ENCODE measurements around the gene CNTNAP5. TPM values are rescaled to one million over a fixed set of nuclear protein-coding genes. Genes with fewer than 3 reads are reported as not detected.

The CNTNAP5 gene
- total and polyA plus RNA-seq, 3 donors from 2014 or later: 0.29 to 0.39 (median 0.31) TPM

DNA sequence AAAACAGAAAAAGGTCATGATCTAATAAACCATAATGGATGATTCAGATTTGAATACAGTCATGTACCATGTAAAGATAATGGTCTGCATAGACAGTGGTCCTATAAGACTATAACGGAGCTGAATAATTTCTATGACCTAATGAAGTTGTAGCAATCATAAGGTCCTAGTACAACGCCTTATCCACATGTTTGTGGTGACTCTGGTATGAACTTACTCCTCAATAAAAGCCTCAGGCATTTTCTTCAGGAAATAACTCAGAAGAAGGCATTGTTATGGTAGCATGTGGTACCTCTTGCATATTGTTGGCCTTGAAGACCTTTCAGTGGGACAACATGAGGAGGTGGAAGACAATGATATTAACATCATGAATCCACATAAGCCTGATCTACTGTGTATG lies 883.3 kb downstream of the CNTNAP5 start:
- WGBS, 2 donors: 81 to 97% methylated on average over 2 of the region's 2 CpGs
- DNase-seq: no peak
- Histone ChIP-seq H3K9me3 (no peaks in the 10 kb centered on the region), H3K27ac (no peak overlapping the region), H3K4me1 (no peaks in the 10 kb centered on the region), H3K27me3 (no peaks in the 10 kb centered on the region), H3K4me3 (no peak overlapping the region), H3K36me3 (ENCODE audit: low read depth, missing control alignments) (no peaks in the 10 kb centered on the region)
- TF ChIP-seq, protein P1, sequence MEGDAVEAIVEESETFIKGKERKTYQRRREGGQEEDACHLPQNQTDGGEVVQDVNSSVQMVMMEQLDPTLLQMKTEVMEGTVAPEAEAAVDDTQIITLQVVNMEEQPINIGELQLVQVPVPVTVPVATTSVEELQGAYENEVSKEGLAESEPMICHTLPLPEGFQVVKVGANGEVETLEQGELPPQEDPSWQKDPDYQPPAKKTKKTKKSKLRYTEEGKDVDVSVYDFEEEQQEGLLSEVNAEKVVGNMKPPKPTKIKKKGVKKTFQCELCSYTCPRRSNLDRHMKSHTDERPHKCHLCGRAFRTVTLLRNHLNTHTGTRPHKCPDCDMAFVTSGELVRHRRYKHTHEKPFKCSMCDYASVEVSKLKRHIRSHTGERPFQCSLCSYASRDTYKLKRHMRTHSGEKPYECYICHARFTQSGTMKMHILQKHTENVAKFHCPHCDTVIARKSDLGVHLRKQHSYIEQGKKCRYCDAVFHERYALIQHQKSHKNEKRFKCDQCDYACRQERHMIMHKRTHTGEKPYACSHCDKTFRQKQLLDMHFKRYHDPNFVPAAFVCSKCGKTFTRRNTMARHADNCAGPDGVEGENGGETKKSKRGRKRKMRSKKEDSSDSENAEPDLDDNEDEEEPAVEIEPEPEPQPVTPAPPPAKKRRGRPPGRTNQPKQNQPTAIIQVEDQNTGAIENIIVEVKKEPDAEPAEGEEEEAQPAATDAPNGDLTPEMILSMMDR (IDR thresholded peaks at IDR 0.05): no peak
- no peak for TF ChIP-seq POLR2A (IDR thresholded peaks at IDR 0.05)
- intact Hi-C loops (cut with DNase I; ENCODE audit: low total_unique reads): no loop called here

DNA sequence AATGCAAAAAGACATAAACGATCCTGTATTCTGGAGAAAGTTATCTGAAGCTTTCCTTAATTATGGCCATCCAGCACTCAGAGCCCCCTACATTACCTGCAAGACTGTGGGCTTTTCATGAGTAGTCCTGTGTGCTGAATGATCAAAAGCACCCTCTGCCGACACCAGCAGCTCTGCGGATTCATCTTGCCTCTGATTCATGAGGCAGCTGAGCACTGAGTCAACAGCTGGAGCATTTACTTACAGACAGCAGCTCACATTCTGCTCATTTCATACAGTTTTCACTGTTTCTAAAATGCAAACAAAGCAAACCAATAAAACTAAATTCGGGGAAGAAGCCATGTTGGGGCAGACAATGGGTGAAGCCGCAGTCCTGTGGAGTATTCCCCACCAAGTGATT lies 886.5 kb downstream of the CNTNAP5 start:
- H3K9me3 ChIP-seq: no peaks in the 10 kb centered on the region
- H3K4me1 ChIP-seq: no peaks in the 10 kb centered on the region
- TF ChIP-seq, protein P1 (IDR thresholded peaks at IDR 0.05): no peak
- no peak for TF ChIP-seq POLR2A (IDR thresholded peaks at IDR 0.05)
- no peaks in the 10 kb centered on the region for H3K36me3 ChIP-seq (ENCODE audit: low read depth, missing control alignments)
- intact Hi-C loops (cut with DNase I; ENCODE audit: low total_unique reads): no loop called here
- no peak for DNase-seq
- WGBS, 2 donors: 53 to 57% methylated on average over 5 of the region's 5 CpGs
- H3K27ac ChIP-seq: no peak overlapping the region
- H3K27me3 ChIP-seq: no peaks in the 10 kb centered on the region
- H3K4me3 ChIP-seq: no peak overlapping the region

DNA sequence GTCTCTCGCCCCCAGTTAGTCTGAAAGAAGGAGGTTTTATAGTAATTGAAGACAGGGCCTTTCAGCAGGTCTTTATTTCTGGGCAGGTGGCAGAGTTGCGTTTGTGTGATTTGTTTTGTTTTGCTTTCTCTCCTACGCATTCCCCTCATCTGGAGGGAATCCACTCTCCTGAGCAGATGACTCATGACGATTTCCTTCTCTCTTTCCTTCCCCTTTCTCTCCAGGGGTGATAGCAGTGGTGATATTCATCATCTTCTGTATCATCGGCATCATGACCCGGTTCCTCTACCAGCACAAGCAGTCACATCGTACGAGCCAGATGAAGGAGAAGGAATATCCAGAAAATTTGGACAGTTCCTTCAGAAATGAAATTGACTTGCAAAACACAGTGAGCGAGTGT lies 888.8 kb downstream of the CNTNAP5 start:
- no peak overlapping the region for H3K4me3 ChIP-seq
- H3K36me3 ChIP-seq (ENCODE audit: low read depth, missing control alignments): no peaks in the 10 kb centered on the region
- WGBS, 2 donors: 42 to 47% methylated on average over 9 of the region's 9 CpGs
- H3K27ac ChIP-seq: no peak overlapping the region
- intact Hi-C loops (cut with DNase I; ENCODE audit: low total_unique reads): no loop called here
- no peaks in the 10 kb centered on the region for H3K27me3 ChIP-seq
- no peak for DNase-seq
- H3K9me3 ChIP-seq: no peaks in the 10 kb centered on the region
- no peak for TF ChIP-seq POLR2A (IDR thresholded peaks at IDR 0.05)
- TF ChIP-seq, protein P1 (IDR thresholded peaks at IDR 0.05): no peak
- H3K4me1 ChIP-seq: no peaks in the 10 kb centered on the region

DNA sequence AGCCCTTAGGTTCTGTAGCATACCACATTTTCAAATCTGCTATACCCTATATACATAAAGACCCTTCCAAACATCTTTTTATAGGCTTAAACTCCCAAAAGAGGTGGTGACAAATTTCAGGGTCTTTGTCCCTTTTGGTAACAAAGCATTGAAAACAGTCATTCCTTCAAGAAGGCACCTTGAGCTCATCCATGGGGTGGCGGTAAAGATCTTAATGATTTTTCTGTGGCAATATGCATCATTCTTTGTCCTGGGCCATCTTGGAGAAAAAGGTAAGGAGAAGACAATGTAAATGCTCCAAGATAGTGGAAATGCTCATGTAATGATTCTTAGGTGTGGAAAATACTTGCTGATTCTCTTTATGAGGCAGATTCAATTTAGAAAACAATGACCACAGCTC lies 890.5 kb downstream of the CNTNAP5 start:
- intact Hi-C loops (cut with DNase I; ENCODE audit: low total_unique reads): no loop called here
- TF ChIP-seq, protein P1 (IDR thresholded peaks at IDR 0.05): no peak
- TF ChIP-seq POLR2A (IDR thresholded peaks at IDR 0.05): no peak
- no peaks in the 10 kb centered on the region for H3K9me3 ChIP-seq
- H3K36me3 ChIP-seq (ENCODE audit: low read depth, missing control alignments): no peaks in the 10 kb centered on the region
- H3K4me1 ChIP-seq: no peaks in the 10 kb centered on the region
- no peak overlapping the region for H3K4me3 ChIP-seq
- WGBS, 2 donors: 89 to 97% methylated on average over 1 of the region's 1 CpG
- no peak overlapping the region for H3K27ac ChIP-seq
- no peak for DNase-seq
- H3K27me3 ChIP-seq: no peaks in the 10 kb centered on the region

DNA sequence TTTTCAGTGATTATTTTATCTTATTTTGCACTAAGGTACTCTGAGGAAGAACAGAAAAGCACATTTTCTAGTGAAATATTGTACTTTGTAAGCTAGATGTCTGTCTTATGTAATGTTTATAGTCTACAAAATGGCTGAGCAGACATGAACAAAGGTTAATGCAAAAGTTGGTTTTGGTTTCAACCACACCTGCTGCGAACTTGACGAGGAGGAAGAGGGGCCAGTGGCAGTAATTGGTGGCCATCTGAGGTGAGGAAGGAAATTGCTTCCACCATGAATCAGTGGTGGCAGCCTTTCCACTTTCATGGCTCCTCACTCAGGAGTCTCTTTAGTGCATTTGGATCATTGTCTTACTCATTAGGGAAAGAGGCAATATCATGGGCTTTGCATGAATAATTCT lies 894.2 kb downstream of the CNTNAP5 start:
- Histone ChIP-seq H3K4me3 (no peak overlapping the region), H3K27ac (no peak overlapping the region), H3K4me1 (no peaks in the 10 kb centered on the region), H3K27me3 (no peaks in the 10 kb centered on the region), H3K9me3 (no peaks in the 10 kb centered on the region), H3K36me3 (ENCODE audit: low read depth, missing control alignments) (no peaks in the 10 kb centered on the region)
- TF ChIP-seq, protein P1 (IDR thresholded peaks at IDR 0.05): no peak
- no peak for TF ChIP-seq POLR2A (IDR thresholded peaks at IDR 0.05)
- no peak for DNase-seq
- intact Hi-C loops (cut with DNase I; ENCODE audit: low total_unique reads): no loop called here
- WGBS, 2 donors: 89 to 100% methylated on average over 2 of the region's 2 CpGs
